ENCODE measurements around the gene LRRC23. TPM values are rescaled to one million over a fixed set of nuclear protein-coding genes. Genes with fewer than 3 reads are reported as not detected.

LRRC23 gene
- total and polyA plus RNA-seq, 2 of the 13 experiments (the other 11 are each of a cell fraction or from before 2014, with no cell fraction given) = 6.0 to 7.8 TPM

- TF ChIP-seq ARID5B (CRISPR knock-in tag; IDR thresholded peaks at IDR 0.05) (peak; percentile 51; the same call in 1 of the 2 replicates), ZNF407 (CRISPR knock-in tag; IDR thresholded peaks at IDR 0.05; ENCODE audit: not compliant biosample characterization) (peak; percentile 88), YEATS4 (CRISPR knock-in tag; IDR thresholded peaks at IDR 0.05; ENCODE audit: borderline replicate concordance) (peak; percentile 14; the same call in 1 of the 2 replicates), CHD2 (IDR thresholded peaks at IDR 0.05; ENCODE audit: low read depth, low read length) (no peak), ZBTB14 (CRISPR knock-in tag; IDR thresholded peaks at IDR 0.05) (no peak; the same call in 1 of the 2 replicates), CEBPG (CRISPR knock-in tag; IDR thresholded peaks at IDR 0.05) (0 out of 2 replicates have a peak, but pooled peaks have one; percentile 3), KDM6A (CRISPR knock-in tag; IDR thresholded peaks at IDR 0.05; ENCODE audit: low read depth) (no peak)
- TF ChIP-seq, protein P1, sequence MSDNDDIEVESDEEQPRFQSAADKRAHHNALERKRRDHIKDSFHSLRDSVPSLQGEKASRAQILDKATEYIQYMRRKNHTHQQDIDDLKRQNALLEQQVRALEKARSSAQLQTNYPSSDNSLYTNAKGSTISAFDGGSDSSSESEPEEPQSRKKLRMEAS (IDR thresholded peaks at IDR 0.05) = peak; percentile 41; the same call in 1 of the 2 replicates
- TF ChIP-seq, protein P2, sequence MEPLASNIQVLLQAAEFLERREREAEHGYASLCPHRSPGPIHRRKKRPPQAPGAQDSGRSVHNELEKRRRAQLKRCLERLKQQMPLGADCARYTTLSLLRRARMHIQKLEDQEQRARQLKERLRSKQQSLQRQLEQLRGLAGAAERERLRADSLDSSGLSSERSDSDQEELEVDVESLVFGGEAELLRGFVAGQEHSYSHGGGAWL (CRISPR knock-in tag; IDR thresholded peaks at IDR 0.05) = no peak
- TF ChIP-seq, protein P3, sequence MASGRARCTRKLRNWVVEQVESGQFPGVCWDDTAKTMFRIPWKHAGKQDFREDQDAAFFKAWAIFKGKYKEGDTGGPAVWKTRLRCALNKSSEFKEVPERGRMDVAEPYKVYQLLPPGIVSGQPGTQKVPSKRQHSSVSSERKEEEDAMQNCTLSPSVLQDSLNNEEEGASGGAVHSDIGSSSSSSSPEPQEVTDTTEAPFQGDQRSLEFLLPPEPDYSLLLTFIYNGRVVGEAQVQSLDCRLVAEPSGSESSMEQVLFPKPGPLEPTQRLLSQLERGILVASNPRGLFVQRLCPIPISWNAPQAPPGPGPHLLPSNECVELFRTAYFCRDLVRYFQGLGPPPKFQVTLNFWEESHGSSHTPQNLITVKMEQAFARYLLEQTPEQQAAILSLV (CRISPR knock-in tag; IDR thresholded peaks at IDR 0.05; ENCODE audit: borderline replicate concordance) = peak; percentile 86; the same call in 1 of the 2 replicates
These were observed 40.0 kb downstream of the LRRC23 start (continued) for GRCh38 chr12:6944381-6945186.
